ENCODE measurements around the gene GNG12. TPM values are rescaled to one million over a fixed set of nuclear protein-coding genes. Genes with fewer than 3 reads are reported as not detected.

Gene GNG12
- total RNA-seq, 4 donors from 2014 or later, result 69.1 to 161 (median 97.7) TPM

GRCh38 chr1:67788238-67788790, 45.0 kb downstream of the GNG12 start:
- no peak for TF ChIP-seq CTCF (IDR thresholded peaks at IDR 0.05; ENCODE audit: low read depth)

DNA sequence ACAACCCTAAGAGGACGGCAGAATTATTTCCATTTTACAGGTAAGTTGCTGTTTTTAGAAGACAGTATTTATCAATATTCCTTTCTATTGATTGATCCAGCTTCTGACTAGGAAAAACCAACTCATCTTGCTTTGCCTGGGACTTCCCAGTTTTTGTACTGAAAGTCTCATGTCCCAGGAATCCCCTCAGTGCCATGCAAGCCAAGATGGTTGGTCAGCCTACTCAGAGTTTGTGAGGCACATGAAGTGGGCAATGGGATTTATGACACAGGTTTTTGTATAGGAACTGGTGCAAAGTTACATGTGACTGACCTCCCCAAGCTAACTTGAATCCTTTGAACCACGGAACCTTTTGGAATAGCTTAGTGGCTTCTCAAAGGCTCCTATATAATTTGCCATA, 45.5 kb downstream of the GNG12 start:
- no peak for TF ChIP-seq CTCF (IDR thresholded peaks at IDR 0.05; ENCODE audit: low read depth)

GRCh38 chr1:67785847-67786753, 47.2 kb downstream of the GNG12 start:
- no peak for TF ChIP-seq CTCF (IDR thresholded peaks at IDR 0.05; ENCODE audit: low read depth)

DNA sequence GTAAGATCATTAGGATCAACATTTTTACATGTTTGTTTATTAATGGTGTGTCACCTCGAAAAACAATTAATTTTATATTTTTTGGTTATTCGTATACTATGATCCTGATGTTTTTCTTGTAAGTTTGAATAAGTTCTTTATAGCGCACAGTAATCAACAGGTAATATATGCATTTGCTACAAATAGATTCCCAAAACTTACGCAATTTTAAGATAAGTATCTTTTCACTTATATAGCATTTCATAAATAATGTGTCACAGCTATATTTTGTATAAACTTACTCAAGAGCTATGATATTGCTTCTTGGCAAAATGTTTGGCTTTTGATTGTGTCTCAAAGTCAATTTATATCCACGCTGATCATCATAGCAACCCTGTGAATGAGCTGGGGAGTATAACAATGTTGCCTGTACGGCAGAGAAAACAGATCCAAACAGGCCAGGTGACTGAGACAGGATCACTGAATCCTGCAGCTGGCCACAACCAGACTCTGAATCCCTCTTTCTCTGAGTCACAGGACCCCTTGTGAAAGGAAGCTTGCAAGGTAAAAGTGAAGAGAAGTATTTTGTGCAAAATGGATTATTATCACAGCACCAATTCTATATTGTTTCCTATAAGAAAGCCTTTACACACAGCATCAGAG, 48.6 kb downstream of the GNG12 start:
- TF ChIP-seq CTCF (IDR thresholded peaks at IDR 0.05; ENCODE audit: low read depth), result no peak

DNA sequence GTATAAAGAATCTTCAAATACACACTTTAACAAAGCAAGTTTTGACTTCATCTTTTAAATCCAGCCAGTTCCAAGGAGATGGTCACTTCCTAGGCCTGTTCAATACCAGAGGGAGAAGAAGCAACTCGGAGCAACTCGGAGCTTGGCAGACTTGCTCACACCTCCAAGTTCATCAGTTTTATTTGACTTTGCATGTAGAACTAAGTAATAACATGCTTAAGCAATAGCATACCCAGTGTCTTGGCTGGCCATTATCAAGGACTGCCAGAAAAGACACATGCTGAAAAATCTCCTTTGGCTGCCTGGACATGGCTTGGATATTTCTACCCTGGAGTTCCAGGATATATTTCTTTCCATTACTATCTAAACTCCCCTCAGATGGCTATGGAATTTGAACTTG, 52.6 kb downstream of the GNG12 start:
- TF ChIP-seq CTCF (IDR thresholded peaks at IDR 0.05; ENCODE audit: low read depth), result no peak

- TF ChIP-seq CTCF (IDR thresholded peaks at IDR 0.05; ENCODE audit: low read depth), result no peak
Measured at GRCh38 chr1:67777440-67777839, 55.8 kb downstream of the GNG12 start.

DNA sequence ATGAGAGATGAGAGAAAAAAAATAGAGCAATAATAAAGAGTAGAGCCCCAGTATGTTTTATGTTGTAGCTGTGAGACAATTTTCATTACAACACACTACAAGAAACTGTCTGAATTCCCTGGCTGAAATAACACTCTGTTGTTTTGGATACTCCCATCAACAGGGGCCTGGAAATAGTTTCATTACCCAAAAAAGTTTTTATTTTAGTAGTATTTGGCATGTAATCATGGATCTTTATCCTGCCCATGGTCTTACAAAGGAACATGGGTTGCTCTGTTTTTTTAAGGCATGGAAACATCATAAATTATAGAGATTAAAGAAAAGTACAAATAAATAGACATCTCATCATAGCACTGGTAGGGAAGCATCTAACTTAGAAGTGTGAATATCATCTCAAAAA, 56.3 kb downstream of the GNG12 start:
- TF ChIP-seq CTCF (IDR thresholded peaks at IDR 0.05; ENCODE audit: low read depth), result no peak

Data from subcutaneous adipose tissue (tissue), 4 donors.